GM21526 (cell line): ENCODE measurements around the gene TMEM26.
"Not testable (repeated sequence)": the region's sequence is repeated elsewhere in the genome, so short reads cannot be mapped to it uniquely, and the experiment has no call there.

Experiments
- ATAC-seq: cut with Tn5 transposase; IDR thresholded peaks from one replicate; pipeline ENCODE4 v1.9.1; 2021; ENCODE audit warnings: moderate library complexity; ENCODE audit not compliant: unreplicated experiment, low FRiP score

The TMEM26 gene

GRCh38 chr10:61406736-61407135 is 46.4 kb downstream of the TMEM26 start:
- no peak for ATAC-seq

DNA sequence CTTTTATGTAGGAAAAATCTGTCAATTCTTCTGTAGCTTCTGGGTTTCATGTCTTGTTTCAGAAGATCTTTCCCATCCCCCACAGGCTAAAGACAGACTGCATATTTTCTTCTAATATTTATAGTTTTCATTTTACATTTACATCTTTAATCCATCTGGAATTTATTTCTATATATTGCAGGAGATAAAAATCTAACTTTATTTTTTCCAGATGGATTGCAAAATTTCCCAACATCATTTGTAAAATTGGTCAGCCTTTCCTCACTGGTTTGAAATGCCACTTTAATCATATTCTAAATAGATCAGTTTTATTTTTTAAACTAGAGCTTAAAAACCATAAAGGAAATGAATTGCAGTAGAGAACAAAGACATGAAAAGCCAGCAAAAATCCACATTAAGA is 46.9 kb downstream of the TMEM26 start:
- no peak for ATAC-seq

DNA sequence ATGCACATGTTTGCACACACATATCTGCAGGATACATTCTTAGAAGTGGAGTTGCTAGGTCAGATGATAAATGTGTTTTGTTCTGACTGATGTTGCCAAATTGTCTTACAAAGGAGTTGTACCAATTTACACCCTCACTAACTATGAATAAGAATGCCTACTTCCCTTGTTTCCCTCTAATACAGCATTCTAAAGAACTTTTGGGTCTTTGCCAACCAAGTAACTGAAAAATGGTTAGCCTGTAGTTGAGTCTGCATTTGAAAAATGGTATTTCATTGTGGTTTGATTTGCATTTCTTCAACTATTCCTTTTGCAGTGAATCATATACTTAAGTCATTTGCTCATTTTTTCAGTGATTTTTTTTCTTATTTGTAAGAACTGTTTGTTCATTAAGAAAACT is 48.4 kb downstream of the TMEM26 start:
- ATAC-seq: no peak

DNA sequence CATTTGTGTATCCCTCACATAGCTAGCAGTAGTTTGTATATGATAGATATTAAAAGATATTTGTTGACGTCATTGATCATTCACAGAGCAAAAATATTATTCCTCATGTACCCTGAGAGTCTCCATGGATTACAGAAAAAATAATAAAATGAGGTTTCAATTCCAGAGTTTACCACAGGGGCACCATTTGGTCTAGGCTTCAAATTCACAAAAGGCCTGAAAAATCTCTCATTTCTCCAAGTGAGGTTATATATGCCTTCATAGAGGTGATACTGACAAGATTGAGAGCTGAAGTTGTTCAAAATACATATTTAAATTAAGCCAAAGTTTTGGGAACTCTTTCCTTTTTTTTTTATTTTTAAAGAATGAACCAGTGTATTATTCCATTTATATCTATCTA is 52.7 kb downstream of the TMEM26 start:
- ATAC-seq: no peak

- no peak for ATAC-seq
Observed at GRCh38 chr10:61399406-61399805, 53.8 kb downstream of the TMEM26 start.

GRCh38 chr10:61398366-61399129 is 54.6 kb downstream of the TMEM26 start:
- no peak for ATAC-seq

- ATAC-seq: no peak
Observed at GRCh38 chr10:61397175-61397986, 55.8 kb downstream of the TMEM26 start.

DNA sequence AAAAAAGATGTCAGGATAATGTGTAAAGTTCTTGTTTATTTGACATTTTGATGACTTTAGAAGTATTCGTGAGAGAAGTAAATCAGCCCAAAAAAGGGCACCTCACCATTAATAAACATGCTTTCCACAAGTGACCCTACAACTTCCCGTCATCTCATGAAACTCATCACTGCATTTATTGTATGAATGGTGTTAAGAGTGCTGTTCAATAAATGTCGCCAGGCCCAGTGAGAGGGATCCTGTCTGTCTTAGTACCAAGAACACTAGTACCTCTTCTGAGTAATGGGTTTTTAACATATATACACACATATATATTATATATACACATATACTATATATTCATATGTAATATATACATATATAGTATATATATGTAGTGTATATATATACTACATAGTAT is 61.9 kb downstream of the TMEM26 start:
- ATAC-seq: peak; percentile 23

DNA sequence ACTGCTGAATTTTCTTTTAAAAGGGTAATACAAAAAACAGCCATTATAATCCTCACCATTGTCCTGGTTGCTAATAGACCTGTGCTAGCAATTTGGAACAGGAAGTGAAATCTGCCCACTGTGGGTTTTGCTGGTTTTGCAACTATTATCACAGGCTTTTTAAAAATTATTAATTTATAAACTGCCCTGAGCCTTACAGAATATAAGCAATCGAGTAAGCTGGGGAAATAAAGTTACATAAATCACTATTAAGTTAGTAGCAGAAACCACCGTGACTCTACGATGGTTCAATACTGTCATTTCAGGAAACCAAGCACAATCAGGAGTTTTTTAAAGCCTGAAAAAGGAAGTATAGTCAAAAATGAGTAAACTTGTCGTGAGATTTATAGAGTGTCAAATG is 62.3 kb downstream of the TMEM26 start:
- peak; percentile 77 for ATAC-seq

GRCh38 chr10:61389887-61390286 is 63.3 kb downstream of the TMEM26 start:
- ATAC-seq: no peak

GRCh38 chr10:61388986-61389385 is 64.2 kb downstream of the TMEM26 start:
- not testable (repeated sequence) for ATAC-seq

DNA sequence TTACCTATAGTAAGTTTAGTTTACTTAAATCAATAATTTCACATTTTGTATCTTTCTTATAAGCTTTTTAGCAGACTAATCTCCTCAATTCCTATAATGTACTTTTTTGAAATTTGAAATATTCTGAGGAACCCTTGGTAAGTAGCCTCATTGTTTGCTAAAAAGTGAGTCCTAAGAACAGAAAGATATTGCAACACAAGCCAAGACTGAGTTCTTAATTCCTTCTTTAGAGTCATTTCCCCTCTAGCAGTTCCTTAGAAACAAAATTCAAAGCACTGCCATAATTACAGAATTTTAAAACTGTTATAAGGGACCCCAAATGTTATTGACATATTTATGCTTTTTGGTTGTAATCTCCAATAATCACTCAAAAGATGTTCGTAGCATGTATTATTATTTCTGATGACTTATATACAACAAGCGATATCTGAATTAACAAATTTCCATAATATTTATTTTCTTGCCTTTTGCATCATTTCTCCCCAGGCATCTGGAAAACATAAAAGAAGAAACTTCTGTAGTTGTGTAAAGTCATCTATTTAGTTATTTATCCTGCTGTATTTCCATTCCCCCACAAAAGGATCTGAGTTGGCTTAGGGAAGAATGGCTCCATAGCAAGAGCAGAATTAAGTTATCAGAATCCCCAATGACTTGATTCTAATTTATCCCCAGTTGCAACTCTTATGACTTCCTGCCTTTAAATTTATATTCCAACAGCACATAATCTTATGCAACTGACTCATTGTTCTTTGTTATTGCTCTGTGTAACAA is 67.8 kb downstream of the TMEM26 start:
- no peak for ATAC-seq

- ATAC-seq: not testable (repeated sequence)
Observed at GRCh38 chr10:61381153-61381552, 72.0 kb downstream of the TMEM26 start.

- no peak for ATAC-seq
Observed at GRCh38 chr10:61378865-61379264, 74.3 kb downstream of the TMEM26 start.

DNA sequence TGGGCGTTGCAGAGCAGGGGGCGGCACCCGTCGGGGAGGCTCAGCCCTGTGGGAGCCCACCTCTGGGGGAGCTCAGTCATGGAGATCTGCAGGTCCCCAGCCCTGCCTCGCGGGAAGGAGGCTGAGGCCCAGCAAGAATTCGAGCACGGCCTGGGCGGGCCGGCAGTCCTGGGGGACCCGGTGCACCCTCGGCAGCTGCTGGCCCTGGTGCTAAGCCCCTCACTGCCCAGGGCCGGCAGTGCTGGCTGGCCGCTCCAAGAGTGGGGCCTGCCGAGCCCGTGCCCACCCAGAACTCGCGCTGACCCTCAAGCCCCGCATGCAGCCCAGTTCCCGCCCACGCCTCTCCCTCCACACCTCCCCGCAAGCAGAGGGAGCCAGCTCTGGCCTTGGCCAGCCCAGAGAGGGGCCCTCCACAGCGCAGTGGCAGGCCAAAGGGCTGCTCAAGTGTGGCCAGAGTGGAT is 76.2 kb downstream of the TMEM26 start:
- ATAC-seq: no peak

DNA sequence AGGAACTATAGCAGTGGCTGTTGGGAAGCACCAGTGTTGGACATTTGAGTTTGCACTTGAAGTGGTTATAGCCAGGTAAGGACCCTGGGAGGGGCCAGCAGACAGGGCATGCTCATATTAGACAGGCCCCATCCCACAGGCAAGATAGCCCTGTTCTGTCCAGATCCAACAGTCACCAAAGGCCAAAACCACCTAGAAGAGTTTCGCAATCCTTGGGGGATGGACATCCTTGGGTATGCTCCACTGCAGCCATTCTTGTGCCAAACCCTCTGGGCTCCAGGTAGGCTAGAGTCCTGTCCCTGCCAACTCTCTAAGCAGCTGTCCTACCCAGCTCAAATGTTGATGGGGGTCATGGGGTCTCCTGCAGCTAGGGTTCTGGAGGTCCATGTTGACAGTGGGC is 76.8 kb downstream of the TMEM26 start:
- no peak for ATAC-seq

GRCh38 chr10:61366365-61366764 is 86.8 kb downstream of the TMEM26 start:
- ATAC-seq: no peak

DNA sequence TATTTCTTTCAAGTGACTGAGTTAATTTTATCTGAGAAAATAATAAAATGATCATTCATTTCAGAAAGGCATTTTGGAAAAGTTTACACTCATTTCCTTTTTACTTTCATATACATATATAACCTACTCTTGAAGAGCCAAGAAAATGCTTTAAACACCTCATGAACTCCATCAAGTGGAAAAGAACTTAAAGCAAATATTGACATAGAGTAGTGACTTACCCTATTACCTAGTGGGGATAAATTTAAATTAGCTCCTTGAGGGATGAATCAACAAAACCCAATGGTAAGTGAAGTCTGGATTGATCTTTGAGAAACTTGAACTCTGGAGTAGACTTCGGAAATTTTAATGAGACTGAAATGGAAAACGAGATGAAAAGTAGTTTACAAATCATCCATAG is 88.6 kb downstream of the TMEM26 start:
- no peak for ATAC-seq

DNA sequence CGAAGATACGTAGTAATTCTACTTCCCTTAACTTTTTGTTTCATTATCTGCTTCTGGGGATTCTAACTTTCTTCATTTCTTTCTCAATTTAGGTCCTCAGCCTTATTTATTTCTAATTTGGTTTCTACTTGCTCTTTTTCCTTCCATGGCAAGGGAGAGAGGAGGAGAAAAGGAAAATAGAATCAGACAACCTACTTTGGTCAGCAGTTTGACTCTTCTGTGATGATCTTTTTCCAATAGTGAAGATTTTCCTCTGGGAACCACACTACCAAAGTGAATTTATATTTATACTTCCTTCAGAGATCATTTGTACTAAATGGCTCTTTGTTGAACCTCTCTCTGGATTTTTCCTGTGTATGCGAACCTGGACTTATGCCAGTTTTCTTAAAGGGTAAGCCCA is 90.2 kb downstream of the TMEM26 start:
- no peak for ATAC-seq

DNA sequence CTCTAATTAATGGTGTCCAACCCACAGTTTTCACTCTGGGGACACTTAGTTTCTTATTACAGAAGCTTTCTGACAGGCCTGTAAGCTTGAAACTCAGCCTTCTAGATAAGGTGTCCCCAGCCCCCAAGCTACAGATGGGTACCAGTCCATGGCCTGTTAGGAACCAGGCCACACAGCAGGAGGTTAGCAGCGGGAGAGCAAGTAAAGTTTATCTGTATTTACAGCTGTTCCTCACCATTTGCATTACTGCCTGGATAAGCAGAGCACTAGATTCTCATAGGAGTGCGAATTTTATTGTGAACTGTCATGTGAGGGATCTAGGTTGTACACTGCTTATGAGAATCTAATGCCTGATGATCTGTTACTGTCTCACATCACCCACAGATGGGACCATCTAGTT is 93.7 kb downstream of the TMEM26 start:
- no peak for ATAC-seq

DNA sequence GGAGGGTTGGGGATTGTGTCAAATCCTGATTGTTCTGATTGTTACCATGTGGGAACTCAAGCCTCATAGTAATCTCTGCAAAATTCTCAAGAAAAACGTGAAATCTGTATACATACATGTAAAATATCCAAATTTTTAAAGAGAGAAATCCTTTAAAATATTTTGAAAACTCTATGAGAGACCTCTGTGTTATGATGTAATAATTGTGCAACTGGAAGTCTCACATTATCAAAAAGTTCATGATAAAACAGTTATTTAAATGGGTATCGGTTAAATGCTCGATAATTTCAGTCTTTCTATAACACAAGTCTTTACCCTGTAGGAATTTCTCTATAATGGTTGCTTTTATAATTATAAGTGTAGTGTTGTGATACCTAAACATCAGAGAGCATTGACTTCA is 95.5 kb downstream of the TMEM26 start:
- ATAC-seq: no peak
